Measurements from ENCODE around the gene RANBP17. TPM values are rescaled to one million over a fixed set of nuclear protein-coding genes. Genes with fewer than 3 reads are reported as not detected.

The RANBP17 gene
- total RNA-seq, 1 experiment from 2014 or later = 19.0 TPM

- ChIA-PET POLR2A (interaction anchor here (0.7 kb wide), 1 partner anchor 38 kb away, joined by 3 read pairs; no protein-coding TSS in a partner anchor), CTCF (no interaction called here)
- DNase-seq (ENCODE audit: unreplicated experiment) = no peak
- no peaks in the 10 kb centered on the region for H3K9me3 Mint-ChIP-seq (ENCODE audit: unreplicated experiment)
- no peaks in the 10 kb centered on the region for H3K4me1 Mint-ChIP-seq (ENCODE audit: insufficient read depth, unreplicated experiment)
- intact Hi-C loops (cut with micrococcal nuclease) = no loop called here
- peaks cover 6% of the 10 kb centered on the region for H3K36me3 Mint-ChIP-seq (ENCODE audit: insufficient read depth, unreplicated experiment)
- TF ChIP-seq CTCF (IDR thresholded peaks at IDR 0.05; ENCODE audit: unreplicated experiment) = no peak
- no peaks in the 10 kb centered on the region for H3K27me3 Mint-ChIP-seq (ENCODE audit: insufficient read depth, unreplicated experiment)
- no peak overlapping the region for H3K4me3 Mint-ChIP-seq (ENCODE audit: unreplicated experiment)
- no TSS peak for BruUV-seq (replicated peaks)
- H3K27ac Mint-ChIP-seq (ENCODE audit: low read depth, unreplicated experiment) = no peak overlapping the region
Measured at GRCh38 chr5:171299851-171300250, 438.0 kb downstream of the RANBP17 start.

- no peaks in the 10 kb centered on the region for H3K27me3 Mint-ChIP-seq (ENCODE audit: insufficient read depth, unreplicated experiment)
- H3K36me3 Mint-ChIP-seq (ENCODE audit: insufficient read depth, unreplicated experiment) = peaks cover 6% of the 10 kb centered on the region
- H3K27ac Mint-ChIP-seq (ENCODE audit: low read depth, unreplicated experiment) = no peak overlapping the region
- BruUV-seq (replicated peaks) = no TSS peak
- no peaks in the 10 kb centered on the region for H3K4me1 Mint-ChIP-seq (ENCODE audit: insufficient read depth, unreplicated experiment)
- intact Hi-C loops (cut with micrococcal nuclease) = no loop called here
- no peak for TF ChIP-seq CTCF (IDR thresholded peaks at IDR 0.05; ENCODE audit: unreplicated experiment)
- H3K9me3 Mint-ChIP-seq (ENCODE audit: unreplicated experiment) = no peaks in the 10 kb centered on the region
- no peak overlapping the region for H3K4me3 Mint-ChIP-seq (ENCODE audit: unreplicated experiment)
- ChIA-PET CTCF (no interaction called here), POLR2A (interaction anchor here (1.0 kb wide), 1 partner anchor 8 kb away, joined by 3 read pairs; no protein-coding TSS in a partner anchor)
- DNase-seq (ENCODE audit: unreplicated experiment) = no peak
Measured at GRCh38 chr5:171300358-171300757, 438.5 kb downstream of the RANBP17 start.

GRCh38 chr5:171306166-171306565 is 444.3 kb downstream of the RANBP17 start:
- ChIA-PET POLR2A (no interaction called here), CTCF (interaction anchor here (0.7 kb wide), 1 partner anchor 441 kb away, joined by 3 read pairs; no protein-coding TSS in a partner anchor)
- Mint-ChIP-seq H3K4me3 (ENCODE audit: unreplicated experiment) (no peak overlapping the region), H3K27ac (ENCODE audit: low read depth, unreplicated experiment) (no peak overlapping the region), H3K36me3 (ENCODE audit: insufficient read depth, unreplicated experiment) (peaks cover 6% of the 10 kb centered on the region), H3K9me3 (ENCODE audit: unreplicated experiment) (peaks cover 5% of the 10 kb centered on the region), H3K27me3 (ENCODE audit: insufficient read depth, unreplicated experiment) (no peaks in the 10 kb centered on the region), H3K4me1 (ENCODE audit: insufficient read depth, unreplicated experiment) (no peaks in the 10 kb centered on the region)
- no peak for TF ChIP-seq CTCF (IDR thresholded peaks at IDR 0.05; ENCODE audit: unreplicated experiment)
- no TSS peak for BruUV-seq (replicated peaks)
- intact Hi-C loops (cut with micrococcal nuclease) = no loop called here
- no peak for DNase-seq (ENCODE audit: unreplicated experiment)

- intact Hi-C loops (cut with micrococcal nuclease) = no loop called here
- no peak overlapping the region for H3K27ac Mint-ChIP-seq (ENCODE audit: low read depth, unreplicated experiment)
- no TSS peak for BruUV-seq (replicated peaks)
- peaks cover 5% of the 10 kb centered on the region for H3K9me3 Mint-ChIP-seq (ENCODE audit: unreplicated experiment)
- no peak overlapping the region for H3K4me3 Mint-ChIP-seq (ENCODE audit: unreplicated experiment)
- ChIA-PET CTCF (interaction anchor here (0.7 kb wide), 2 partner anchors 30 to 441 kb away, joined by 3 read pairs; no protein-coding TSS in a partner anchor), POLR2A (no interaction called here)
- no peak for DNase-seq (ENCODE audit: unreplicated experiment)
- TF ChIP-seq CTCF (IDR thresholded peaks at IDR 0.05; ENCODE audit: unreplicated experiment) = no peak
- H3K4me1 Mint-ChIP-seq (ENCODE audit: insufficient read depth, unreplicated experiment) = no peaks in the 10 kb centered on the region
- H3K27me3 Mint-ChIP-seq (ENCODE audit: insufficient read depth, unreplicated experiment) = no peaks in the 10 kb centered on the region
- H3K36me3 Mint-ChIP-seq (ENCODE audit: insufficient read depth, unreplicated experiment) = peaks cover 6% of the 10 kb centered on the region
Measured at GRCh38 chr5:171306781-171307591, 445.2 kb downstream of the RANBP17 start.
